HG02571 (cell line): Measurements from ENCODE around the gene TBC1D10A.

Experiments
- ATAC-seq: cut with Tn5 transposase; IDR thresholded peaks from one replicate; pipeline ENCODE4 v1.9.1; 2021; ENCODE audit warnings: mild to moderate bottlenecking, moderate library complexity; ENCODE audit not compliant: unreplicated experiment

TBC1D10A gene

DNA sequence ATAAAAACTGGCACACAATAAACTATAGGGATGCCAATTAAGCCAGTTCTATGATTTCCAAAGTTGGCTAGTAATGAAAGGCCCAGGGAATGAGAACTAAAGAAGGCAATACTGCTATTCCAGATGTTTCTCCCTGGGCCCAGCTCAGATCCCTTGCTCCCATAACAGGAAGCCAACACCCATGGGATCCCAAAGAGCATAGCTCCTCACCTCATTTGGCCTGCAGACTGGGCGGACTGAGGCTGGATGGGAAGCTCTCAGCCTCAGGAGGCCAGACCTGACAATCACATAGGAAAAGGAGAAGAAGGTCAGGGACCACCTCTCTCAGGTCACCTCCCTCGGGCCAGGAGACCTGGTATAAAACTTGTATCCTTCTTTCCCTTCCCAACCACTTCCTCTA lies 5.3 kb downstream of the TBC1D10A start:
- no peak for ATAC-seq

DNA sequence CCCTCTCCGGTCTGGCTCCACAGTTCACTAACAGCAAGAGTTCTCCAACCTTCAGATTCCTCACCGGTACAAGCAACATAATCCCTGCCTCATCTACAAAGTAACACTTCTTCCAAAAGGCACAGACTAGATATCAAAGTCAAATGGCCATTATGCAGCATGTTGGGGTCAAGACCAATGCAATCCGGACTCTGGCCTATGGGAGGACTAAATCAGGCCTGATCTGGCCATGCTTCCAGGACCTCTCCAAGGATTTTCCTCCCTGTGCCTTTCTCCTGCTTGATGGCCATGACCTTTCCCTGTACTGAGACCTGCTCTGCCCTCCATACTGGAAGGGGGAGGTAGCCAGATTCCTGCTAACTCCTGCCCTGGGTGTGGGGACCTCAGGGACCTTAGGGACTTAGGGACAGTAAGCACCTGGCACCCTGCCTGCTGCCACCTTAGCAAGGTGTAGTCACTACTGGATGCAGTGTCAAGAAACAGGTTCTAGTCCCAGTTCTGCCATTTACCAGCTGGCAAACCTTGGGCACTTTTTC lies 6.7 kb downstream of the TBC1D10A start:
- ATAC-seq, result no peak

DNA sequence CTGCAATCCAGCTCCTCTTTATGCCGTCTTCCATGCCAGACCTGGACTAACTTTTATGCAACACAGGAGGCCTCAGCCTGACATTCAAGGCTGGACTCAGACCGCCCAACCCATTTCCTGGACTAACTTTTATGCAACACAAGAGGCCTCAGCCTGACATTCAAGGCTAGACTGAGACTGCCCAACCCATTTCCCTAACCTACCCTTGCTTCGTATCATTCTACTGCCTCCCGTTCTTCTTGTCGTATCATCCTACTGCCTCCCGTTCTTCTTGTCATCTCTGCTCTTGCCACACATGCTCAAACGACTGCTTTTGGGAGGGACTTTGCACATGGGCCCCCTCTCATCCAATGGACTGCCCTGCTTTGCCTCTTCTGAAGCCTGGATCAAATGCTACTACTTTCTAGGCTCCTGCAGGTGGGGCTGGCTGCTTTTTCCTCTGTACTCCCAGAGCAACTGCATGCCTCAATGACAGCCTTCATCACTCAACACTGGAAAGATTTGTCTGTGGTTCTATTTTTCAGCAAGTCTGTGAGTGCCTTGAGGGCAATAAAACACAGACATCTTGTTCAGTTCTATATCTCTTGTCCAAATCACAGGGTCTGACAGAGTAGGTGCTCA lies 7.8 kb downstream of the TBC1D10A start:
- no peak for ATAC-seq

DNA sequence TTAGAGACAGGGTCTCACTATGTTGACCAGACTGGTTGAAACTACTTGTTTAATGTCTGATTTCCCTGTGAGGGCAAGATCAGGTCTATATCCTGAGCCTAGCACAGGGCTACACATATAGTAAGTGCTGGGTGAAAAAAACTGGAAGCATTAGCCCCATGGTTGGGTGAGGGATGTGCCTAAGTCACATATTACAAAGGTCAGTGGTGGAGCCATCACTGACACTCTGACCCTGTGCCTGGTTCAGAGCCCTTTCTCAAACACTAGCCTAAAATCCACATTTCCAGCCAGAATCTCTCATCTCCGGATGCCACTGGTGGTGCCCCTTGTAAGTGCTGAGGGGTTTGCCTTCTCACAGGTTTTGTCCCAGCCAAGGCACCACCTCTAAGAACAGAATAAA lies 9.0 kb downstream of the TBC1D10A start:
- ATAC-seq, result no peak

DNA sequence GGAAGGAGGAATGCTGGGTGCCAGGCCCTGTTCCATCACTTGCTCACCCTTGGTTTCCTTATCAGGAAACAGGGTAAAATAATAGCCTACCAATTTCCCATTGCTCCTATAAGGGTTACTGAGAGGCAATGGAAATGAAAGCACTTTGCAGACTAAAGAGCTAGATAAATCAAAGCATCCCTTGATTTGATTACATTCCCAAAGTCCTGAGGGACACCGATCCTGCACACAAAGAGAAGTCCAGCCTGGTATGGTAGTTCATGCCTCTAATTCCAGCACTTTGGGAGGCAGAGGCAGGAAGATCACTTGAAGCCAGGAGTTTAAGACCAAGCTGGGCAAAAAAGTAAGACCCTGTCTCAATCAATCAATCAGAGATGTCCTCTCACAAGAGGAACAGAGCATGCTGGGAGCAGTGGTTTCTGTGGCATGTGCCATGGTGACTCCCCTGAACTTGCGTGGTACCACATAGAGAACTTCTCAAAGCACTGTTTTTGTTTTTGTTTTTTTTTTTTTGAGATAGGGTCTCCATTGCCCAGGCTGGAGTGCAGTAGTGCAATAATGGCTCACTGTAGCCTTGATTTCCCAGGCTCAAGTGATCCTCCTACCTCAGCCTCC lies 10.7 kb downstream of the TBC1D10A start:
- no peak for ATAC-seq

DNA sequence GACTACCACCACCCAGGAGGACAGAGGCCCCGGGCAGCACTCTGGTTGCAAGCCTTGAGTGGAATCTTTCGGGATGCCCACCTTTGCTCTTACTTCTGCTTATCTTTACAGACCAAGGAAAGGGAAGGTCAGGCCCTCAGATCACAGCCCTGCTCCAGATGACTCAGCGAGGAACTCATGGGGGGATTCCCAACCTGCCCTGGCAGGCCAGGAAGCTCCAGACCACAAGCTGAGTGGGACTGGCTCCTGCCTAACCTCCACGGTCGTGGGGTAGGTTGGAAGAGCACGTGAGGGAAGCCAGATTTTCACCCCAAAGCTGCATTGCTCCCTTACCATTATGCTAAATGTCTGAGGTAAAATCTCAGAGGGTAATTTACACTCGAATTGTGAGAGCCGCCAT lies 11.8 kb downstream of the TBC1D10A start:
- no peak for ATAC-seq

DNA sequence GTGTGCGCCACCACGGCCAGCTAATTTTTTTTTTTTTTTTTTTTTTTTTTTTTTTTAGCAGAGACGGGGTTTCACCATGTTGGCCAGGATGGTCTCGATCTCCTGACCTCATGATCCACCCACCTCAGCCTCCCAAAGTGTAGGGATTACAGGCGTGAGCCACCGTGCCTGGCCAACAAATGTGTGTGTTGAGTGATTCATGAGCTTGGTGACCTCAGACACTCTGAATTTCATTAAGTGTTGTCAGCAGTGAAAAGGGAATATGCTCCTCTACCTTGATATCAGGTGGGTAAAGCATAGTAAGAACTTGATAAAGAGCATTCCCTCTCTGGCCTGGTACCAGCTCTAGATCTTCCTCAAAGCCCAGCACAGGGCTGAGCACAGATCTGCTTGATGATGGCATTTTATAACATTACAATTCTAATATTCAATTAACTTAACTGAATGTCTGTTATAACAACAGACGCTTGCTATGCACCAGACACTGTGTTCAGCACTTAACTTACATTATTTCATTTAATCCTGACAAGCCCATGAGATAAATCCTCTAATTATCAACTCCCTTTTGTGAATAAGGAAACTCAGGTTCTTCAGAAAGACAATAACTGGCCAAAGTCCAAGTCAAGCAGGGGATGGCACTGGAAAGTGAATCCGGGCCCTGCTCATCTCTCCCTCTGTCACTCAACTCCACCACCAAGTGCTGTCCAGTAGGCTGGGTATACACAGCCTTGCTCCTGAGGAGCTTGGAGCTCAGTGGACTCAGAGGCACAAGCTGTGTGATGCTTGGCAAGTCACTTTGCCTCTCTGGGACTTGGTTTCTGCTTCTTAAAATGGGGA lies 13.0 kb downstream of the TBC1D10A start:
- ATAC-seq, result no peak

DNA sequence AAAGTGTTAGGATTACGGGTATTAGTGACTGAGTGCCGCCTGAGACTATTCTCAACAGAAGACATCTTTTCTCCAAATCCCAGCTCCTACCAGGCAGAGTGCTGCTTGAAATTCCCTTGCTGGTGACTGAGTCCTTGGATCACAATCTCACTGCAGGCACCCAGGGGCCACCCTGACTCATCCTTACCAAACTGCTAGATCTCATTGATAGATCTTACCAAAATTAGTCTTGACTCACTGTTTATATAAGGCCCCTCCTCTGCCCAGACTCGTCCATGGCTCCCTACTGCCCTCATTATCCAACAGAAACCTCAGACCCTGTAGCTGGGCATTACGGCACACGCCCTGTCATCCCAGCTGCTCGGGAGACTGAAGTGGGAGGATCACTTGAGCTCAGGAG lies 14.7 kb downstream of the TBC1D10A start:
- no peak for ATAC-seq

DNA sequence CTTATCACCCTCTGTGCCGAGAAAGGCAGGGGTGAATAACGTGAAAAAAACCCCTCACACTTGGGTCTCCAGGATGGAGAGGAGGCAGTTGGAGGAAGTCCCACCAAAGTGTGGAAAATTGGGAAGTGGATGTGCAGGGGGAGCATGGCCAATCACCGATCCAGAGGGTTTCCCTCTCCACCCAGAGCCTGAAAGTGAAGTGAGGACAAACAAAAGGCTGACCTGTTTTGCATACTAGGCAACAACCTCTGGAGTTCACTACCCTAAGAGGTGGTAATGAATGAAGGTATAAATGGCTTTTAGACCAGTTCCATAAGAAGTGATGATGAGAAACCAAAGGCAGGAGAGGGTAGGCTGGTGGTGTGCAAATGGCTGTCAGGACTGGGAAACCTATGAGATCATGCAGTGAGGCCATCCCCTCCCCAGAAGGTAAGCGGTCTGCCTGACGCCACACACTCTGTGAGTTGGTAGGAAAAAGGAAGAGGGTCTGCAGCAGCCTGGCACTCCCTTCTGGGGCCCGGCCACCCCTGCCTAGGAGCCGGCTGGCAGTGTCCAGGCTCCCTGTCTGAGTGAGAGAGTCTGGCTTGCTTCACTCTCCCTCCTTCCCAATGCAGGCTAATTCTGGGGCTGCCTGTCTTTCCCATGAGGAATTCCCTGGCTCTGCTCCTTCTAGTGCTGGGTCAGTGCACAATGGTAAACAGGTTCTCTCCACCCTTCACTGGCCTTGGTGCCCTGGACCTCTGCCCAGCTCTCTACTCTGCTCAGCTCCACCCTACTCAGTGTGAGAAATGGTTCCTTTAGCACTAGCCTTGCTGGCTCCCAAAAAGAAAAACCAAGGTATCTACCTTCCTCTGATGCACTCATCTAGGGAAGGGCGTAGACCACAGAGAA lies 15.6 kb downstream of the TBC1D10A start:
- ATAC-seq, result no peak

DNA sequence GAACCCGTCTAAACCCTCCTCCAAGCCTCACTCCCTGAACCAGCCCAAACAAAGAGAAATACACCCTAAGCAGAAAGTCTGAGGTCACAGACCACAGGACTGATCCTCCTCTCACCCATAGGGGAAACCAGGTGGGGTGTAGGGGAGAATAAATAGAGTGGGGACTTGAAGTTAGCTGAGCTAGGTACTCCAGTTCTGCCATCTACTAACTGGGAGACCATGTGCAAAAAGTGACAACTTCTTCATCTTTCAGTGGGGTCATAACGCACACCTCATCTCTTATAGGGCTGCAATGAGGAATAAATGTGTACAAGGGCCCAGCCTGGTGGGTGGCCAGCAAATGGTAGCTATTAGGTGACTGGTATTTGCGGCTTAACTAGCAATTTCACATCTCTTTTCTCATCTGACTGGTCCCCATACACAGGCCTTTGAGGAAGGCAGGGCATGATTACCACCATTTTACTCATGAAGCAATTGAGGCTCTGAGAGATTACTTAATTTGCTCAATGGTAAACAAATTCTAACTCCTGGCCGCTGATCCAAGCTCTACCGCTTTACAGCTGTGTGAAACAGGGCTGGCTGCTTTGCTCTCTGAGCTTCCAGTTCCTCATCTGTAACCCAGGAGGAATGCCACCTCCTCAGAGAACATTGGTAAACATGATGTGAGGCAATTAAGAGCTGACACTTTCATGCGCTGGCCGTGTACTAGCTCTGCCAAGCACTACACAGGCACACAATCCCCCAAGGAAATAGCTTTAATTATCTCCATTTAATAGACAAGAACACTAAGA lies 16.6 kb downstream of the TBC1D10A start:
- no peak for ATAC-seq

DNA sequence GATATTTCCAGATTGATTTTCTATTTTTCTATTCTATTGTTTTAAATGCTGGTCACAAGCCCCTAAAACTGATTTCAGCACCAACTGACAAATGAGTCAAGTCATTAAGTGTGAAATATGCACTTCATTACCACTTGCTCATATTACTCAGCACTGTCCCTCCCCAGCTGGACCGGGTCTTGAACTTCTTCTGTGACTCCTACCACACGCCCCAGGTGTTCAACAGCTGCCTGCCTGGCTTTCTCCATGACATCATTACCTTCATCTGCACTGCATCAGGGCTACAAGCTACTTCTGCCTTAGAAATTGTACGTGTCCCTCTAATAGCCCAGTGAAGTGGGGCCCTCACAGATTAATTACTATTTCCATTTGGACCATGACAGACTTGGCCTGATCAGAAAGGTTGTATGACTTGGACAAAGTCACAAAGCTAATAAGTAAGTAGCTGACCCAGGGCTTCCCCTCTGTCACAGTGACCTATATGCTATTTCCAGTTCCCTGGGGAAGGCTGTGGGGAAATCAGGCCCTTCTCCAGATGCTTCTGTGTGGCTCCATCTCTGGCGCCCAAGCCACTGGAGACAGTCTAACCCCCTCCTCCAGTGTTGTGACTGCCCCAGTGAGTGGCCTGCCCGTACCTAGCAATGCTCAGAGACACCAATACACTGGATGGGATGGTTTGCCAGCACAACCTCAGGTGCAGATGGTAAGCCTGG lies 18.1 kb downstream of the TBC1D10A start:
- peak; percentile 44 for ATAC-seq

DNA sequence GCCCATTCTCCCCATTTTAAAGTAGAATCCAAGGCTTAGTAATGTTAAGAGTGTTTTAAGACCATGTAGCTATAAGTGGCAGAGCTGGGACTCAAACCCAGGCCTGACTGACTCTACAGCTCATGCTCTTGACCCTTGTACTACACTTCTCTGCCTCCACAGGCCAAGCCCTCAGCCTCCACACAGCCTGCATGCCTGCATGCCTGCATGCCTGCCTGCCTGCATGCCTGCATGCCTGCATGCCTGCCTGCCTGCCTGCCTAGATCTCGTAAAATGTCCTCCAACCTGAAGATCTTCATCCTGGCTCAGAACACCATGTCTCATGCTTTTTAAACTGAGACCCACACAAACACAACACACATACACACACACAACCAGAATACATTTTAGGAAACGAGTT lies 18.6 kb downstream of the TBC1D10A start:
- no peak for ATAC-seq

DNA sequence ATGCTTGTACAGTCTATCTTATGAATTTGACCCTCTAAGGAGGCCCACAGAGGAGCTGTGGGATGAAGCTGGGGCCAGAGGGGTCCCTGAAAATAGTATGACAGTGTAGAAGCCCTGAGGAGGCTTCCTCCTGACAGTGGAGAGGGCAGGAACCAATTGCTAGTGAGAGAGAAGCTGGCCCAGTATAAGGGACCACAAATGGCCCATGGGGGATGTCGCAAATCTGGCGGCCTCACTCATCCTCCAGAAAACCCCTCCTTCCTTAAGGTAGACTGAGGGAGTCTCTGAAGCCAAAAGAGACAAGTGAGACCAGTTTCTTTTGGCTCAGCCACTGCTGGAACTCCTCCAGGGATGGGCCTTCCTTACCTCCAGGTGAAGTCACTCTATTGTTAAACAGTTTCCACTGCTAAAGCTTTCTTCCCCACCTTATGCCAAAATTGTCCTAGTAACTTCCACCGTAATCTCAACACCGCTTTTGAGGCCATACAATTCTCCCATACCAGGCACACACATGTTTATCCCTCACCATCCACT lies 19.6 kb downstream of the TBC1D10A start:
- no peak for ATAC-seq

DNA sequence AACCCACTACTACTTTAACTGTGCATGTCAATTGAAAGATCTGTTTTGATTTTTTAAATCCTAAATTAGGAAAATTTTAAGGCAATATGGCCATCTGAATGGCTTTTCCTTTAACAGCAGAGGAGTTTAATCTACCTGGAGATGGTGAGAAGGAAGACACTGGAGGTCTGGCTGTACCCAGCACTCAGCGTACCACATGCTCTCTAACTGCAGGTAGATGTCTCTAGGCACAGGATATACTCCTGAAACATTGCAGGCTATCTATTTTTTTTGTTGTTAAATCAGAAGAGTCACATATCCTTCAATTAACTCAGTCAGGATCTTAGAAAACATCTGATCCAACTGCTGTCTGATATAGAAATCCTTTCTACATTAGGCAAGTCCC lies 20.1 kb downstream of the TBC1D10A start:
- ATAC-seq, result no peak

DNA sequence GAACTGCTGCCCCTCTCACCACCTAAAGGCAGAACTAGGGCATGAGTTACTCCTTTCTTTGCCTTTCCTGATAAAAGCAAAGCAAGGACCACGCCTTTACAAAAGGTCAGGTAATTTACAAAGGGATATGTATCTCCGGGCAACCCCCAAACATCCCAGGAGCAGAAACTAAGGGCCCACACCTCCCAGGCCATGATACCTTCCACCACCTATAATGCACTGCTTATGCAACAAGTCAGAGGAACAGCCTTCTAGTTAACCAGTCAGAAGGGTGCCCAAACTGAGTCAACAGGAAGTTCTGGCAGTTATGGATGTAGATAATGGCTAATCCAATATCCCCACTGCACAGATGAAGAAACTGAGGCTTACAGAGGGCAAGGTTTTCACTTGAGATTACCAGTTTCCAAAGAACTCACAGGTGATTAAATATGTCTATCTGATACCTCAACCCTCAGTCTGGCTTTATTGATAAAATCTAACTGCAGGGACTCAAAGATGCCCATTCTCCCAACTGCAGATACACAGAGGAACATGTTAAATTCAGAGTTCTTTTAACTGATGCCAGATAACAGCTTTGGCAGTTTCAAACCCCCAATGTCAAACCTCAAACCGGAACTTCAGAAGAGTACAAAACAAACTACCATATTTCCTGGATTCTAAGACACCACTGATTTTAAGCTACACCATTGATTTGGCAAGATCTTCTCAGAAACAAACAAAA lies 20.7 kb downstream of the TBC1D10A start:
- ATAC-seq, result no peak

DNA sequence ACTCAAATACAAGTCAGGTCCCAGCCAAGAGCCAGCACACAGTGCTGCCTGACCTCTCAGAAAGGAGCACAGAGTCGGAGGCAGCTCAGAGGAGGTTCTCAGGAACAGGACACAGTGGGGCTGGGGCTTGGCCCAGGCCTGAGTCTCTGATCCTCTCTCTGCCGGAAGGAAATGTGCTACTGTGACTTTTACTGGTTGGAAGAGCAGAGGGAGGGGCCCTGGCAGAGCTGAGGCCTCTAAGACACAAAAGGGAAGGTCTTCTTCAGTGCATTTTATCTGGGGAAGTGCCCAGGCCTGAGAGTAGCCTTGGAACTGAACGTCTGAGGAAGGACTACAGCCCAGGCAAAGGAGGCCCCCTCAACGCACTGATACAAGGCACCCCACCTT lies 21.2 kb downstream of the TBC1D10A start:
- ATAC-seq, result no peak

DNA sequence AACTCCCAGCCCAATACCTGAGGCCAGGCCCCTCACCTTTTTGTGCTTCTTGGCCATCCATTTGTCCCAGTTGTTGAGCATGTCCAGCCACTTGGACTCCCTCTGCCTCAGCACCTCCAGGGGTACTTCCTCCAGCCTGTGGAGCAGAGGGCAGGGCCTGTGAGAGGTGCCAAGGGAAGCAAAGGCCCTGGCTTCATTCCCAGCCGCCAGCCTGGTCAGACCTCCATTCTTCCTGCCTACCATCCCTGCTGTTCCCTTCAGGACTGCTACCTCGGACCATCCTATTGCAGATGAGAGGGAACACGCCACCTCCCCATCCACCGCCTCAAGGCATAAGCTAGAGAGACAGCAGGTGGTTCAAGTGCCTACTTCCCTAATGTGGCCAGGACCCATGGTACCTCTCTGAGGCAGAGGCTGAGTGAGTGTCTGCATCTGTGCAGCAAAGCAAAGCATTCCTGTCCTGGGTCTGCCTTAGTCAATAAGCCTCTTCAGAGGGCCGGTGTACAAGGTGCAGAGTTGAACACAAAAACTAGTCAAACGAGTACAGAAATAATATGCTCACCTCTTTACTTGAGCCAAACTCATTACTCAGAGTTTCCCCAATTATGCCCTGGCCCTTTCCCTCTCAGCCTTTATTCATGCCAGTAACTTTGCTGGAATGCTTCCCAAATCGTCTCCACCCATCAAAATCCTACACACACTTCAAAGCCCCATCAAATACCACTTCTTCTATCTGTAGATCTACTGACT lies 22.1 kb downstream of the TBC1D10A start:
- no peak for ATAC-seq

DNA sequence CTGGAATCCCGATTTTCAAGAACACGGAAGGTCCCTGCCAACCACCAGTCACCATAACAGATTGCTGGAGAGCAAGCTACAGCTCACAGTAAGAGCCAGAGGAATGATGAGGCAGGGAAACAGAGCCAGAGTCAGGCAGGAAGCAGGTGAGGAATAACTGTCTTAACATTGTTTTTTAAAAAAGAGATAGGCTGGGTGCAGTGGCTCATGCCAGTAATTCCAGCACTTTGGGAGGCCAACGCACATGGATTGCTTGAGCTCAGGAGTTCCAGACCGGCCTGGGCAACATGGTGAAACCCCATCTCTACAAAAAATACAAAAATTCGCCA lies 24.0 kb downstream of the TBC1D10A start:
- ATAC-seq, result no peak
